ENCODE results near the gene PLAGL2. TPM values are rescaled to one million over a fixed set of nuclear protein-coding genes. Genes with fewer than 3 reads are reported as not detected.

Gene PLAGL2
- total RNA-seq, 1 experiment from 2014 or later: 96.1 TPM

- H3K36me3 Mint-ChIP-seq (ENCODE audit: insufficient read depth, unreplicated experiment): peaks cover 85% of the 10 kb centered on the region
- POLR2A ChIA-PET: interaction anchor here (0.8 kb wide), 1 partner anchor 11 kb away, joined by 4 read pairs; no protein-coding TSS in a partner anchor
- intact Hi-C loops (cut with micrococcal nuclease; ENCODE audit: unreplicated experiment): no loop called here
- no peak overlapping the region for H3K27ac Mint-ChIP-seq (ENCODE audit: unreplicated experiment)
- H3K4me3 Mint-ChIP-seq (ENCODE audit: unreplicated experiment): no peak overlapping the region
- H3K9me3 Mint-ChIP-seq (ENCODE audit: unreplicated experiment): no peaks in the 10 kb centered on the region
- peak in 1 of 2 experiments; percentile 79 for DNase-seq
- Histone ChIP-seq H3K4me1 (peaks cover 11% of the 10 kb centered on the region), H3K36me3 (ENCODE audit: control insufficient read depth, insufficient read depth, low read length) (peaks cover 18% of the 10 kb centered on the region), H3K27me3 (replicated peaks; ENCODE audit: control insufficient read depth, insufficient read depth, low read length) (no peaks in the 10 kb centered on the region), H3K4me3 (ENCODE audit: low read depth, low read length) (no peak overlapping the region), H3K9me3 (no peaks in the 10 kb centered on the region)
- no peak for TF ChIP-seq CTCF (IDR thresholded peaks at IDR 0.05; ENCODE audit: insufficient read depth in 1 of 2, low read depth in 1 of 2, low read length in 1 of 2, severe bottlenecking in 1 of 2, unreplicated experiment in 1 of 2)
- no TSS peak for BruUV-seq (replicated peaks)
- CTCF ChIA-PET: no interaction called here
- peaks cover 9% of the 10 kb centered on the region for H3K4me1 Mint-ChIP-seq (ENCODE audit: low read depth, unreplicated experiment)
- no peaks in the 10 kb centered on the region for H3K27me3 Mint-ChIP-seq (ENCODE audit: insufficient read depth, unreplicated experiment)
Measured at GRCh38 chr20:32216179-32217142, 8.9 kb upstream of the PLAGL2 start.

DNA sequence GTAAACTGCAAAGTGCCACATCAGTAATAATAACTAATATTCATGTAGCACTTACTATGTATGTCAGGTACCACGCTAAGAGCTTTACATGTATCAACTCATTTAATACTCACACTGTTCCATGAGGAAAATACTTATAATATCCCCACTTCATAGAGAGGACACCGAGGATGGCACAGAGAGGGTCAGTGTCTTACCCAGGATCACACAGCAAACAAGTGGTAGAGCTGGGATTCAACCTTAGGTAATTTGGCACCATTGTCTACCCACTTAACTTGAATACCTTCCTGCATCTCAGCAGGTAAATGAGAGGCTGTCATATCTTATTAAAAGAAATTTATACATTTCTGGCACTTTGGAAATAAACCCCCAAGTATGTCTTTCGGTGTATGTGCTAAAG, 8.2 kb upstream of the PLAGL2 start:
- no peaks in the 10 kb centered on the region for H3K9me3 ChIP-seq
- H3K4me3 ChIP-seq (ENCODE audit: low read depth, low read length): no peak overlapping the region
- H3K4me3 Mint-ChIP-seq (ENCODE audit: unreplicated experiment): no peak overlapping the region
- H3K9me3 Mint-ChIP-seq (ENCODE audit: unreplicated experiment): no peaks in the 10 kb centered on the region
- no TSS peak for BruUV-seq (replicated peaks)
- no peak for TF ChIP-seq CTCF (IDR thresholded peaks at IDR 0.05; ENCODE audit: insufficient read depth in 1 of 2, low read depth in 1 of 2, low read length in 1 of 2, severe bottlenecking in 1 of 2, unreplicated experiment in 1 of 2)
- intact Hi-C loops (cut with micrococcal nuclease; ENCODE audit: unreplicated experiment): no loop called here
- no peaks in the 10 kb centered on the region for H3K27me3 ChIP-seq (replicated peaks; ENCODE audit: control insufficient read depth, insufficient read depth, low read length)
- peaks cover 11% of the 10 kb centered on the region for H3K4me1 ChIP-seq
- H3K4me1 Mint-ChIP-seq (ENCODE audit: low read depth, unreplicated experiment): peaks cover 17% of the 10 kb centered on the region
- H3K36me3 Mint-ChIP-seq (ENCODE audit: insufficient read depth, unreplicated experiment): peaks cover 85% of the 10 kb centered on the region
- DNase-seq: no peak
- H3K36me3 ChIP-seq (ENCODE audit: control insufficient read depth, insufficient read depth, low read length): peaks cover 19% of the 10 kb centered on the region
- CTCF ChIA-PET: no interaction called here
- H3K27ac Mint-ChIP-seq (ENCODE audit: unreplicated experiment): no peak overlapping the region
- POLR2A ChIA-PET: no interaction called here
- H3K27me3 Mint-ChIP-seq (ENCODE audit: insufficient read depth, unreplicated experiment): no peaks in the 10 kb centered on the region

GRCh38 chr20:32215147-32215546, 7.6 kb upstream of the PLAGL2 start:
- Mint-ChIP-seq H3K9me3 (ENCODE audit: unreplicated experiment) (no peaks in the 10 kb centered on the region), H3K36me3 (ENCODE audit: insufficient read depth, unreplicated experiment) (peaks cover 88% of the 10 kb centered on the region), H3K4me1 (ENCODE audit: low read depth, unreplicated experiment) (peaks cover 22% of the 10 kb centered on the region), H3K4me3 (ENCODE audit: unreplicated experiment) (no peak overlapping the region), H3K27ac (ENCODE audit: unreplicated experiment) (no peak overlapping the region), H3K27me3 (ENCODE audit: insufficient read depth, unreplicated experiment) (no peaks in the 10 kb centered on the region)
- intact Hi-C loops (cut with micrococcal nuclease; ENCODE audit: unreplicated experiment): no loop called here
- no peak for TF ChIP-seq CTCF (IDR thresholded peaks at IDR 0.05; ENCODE audit: insufficient read depth in 1 of 2, low read depth in 1 of 2, low read length in 1 of 2, severe bottlenecking in 1 of 2, unreplicated experiment in 1 of 2)
- Histone ChIP-seq H3K4me3 (ENCODE audit: low read depth, low read length) (no peak overlapping the region), H3K4me1 (peaks cover 11% of the 10 kb centered on the region), H3K9me3 (no peaks in the 10 kb centered on the region), H3K36me3 (ENCODE audit: control insufficient read depth, insufficient read depth, low read length) (peaks cover 19% of the 10 kb centered on the region), H3K27me3 (replicated peaks; ENCODE audit: control insufficient read depth, insufficient read depth, low read length) (no peaks in the 10 kb centered on the region)
- no peak for DNase-seq
- POLR2A ChIA-PET: no interaction called here
- BruUV-seq (replicated peaks): no TSS peak
- CTCF ChIA-PET: no interaction called here
